Activated CD4-positive, alpha-beta T cell treated with anti-CD3 and anti-CD28 coated beads for 24 hours (primary cell): ENCODE data around the gene SAMHD1.

Experiments
- DNase-seq, 2 donors: peaks; one replicate each; pipeline ENCODE4 v3.0.0-alpha.2; 2020; ENCODE audit warnings: low read depth in 2 of 2

SAMHD1 gene

DNA sequence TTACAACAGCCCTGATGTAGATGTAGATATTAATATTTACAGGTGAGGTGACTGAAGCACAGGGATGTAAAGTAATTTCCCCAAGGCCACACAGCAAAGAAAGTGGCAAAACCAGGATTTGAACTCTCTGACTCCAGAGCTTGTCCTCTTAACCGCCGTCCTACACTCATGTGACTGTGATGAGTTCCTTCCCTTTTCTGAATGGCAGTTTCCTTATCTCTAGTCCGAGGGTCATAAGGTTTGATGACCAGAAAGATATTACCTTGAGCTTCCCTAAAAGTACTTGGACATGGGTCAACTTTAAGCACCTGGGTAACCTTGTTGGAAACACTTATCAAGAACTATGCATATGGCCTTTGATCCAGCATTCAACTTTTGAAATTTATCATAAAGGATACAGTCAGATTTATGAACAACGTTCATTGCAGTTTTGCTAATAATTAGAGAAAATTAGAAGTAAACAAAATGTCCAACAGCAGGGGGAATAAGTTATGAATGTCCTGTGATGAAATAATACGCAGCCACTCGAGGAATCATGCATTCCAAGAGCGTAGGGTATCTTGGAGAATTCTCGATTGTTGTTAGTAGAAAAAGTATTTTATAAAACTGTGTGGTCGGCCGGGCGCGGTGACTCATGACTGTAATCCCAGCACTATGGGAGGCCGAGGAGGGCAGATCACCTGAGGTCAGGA lies 77.9 kb downstream of the SAMHD1 start:
- DNase-seq: no peak

DNA sequence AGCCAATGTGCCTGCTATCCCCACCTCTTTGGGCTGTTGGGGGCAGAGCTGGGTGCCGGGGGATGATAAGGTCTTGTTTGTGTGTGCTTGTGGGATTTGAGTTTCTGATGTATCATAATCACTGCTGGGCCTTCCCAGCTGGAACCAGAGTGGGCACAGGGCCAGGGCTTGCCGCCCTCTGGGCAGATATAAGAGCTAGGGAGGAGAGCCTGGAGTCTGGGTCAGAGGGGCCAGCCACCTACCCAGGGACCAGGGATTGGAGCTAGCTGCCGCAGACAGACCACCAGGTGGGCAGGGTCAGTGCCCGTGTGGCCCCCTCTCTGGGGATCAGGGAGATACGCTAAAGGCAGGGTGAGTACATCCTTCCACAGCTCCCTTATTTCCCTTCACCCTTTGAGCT lies 78.7 kb downstream of the SAMHD1 start:
- no peak for DNase-seq

GRCh38 chr20:36871640-36872570 lies 79.6 kb downstream of the SAMHD1 start:
- no peak for DNase-seq

DNA sequence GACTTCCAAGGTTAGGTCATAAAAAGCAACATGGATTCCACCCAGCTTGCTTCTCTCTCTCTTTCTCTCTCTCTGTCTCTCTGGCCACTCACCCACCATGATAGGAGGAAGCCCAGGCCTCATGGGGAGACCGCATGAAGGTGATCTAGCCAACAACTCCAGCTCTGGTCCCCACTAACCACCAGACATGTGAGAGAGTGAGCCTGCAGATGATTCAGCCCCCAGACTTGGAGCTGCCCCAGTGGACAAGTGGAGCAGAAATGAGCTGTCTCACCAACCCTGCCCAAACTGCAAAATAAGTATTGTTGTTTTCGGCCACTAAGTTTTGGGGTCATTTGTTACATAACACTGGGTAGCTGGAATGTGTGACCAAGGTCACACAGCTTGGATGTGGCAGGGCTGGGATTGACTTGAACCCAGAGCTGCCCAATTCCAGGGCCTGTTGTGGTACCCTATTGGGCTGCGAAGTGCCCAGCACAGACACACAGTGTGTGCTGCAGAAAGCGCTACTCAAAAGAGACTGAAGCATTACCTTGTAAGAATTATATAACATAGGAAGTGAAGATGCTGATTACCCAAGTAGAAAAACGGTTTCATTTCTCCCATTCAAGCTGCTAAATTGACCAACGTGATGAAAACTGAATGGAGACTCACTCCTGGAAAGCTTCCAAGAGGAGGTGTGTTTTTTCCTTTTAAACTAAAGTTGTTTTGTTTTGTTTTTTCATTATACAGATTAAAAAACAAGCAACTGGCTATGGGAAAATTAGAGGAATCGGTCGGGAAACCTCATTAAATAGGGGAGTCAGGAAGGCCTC lies 84.6 kb downstream of the SAMHD1 start:
- no peak for DNase-seq

DNA sequence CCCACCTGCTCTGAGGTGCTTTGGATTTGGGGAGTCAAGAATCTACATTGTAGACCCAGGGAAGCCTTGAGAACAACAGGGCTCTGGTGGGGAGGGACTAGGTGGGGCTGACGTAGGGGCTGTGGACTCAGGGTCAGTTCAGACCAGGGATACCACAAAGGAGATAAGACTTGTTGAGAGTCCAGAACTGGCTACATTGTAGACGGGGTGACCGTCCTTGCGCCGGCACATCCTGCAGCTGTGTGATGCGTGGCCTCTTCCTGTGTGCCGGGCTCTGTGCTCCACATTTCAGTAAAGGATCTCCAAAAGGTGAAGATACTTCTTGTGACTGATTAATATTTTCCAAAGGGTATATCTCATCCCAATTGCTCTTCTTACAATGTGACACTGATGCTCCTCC lies 85.3 kb downstream of the SAMHD1 start:
- DNase-seq: no peak

DNA sequence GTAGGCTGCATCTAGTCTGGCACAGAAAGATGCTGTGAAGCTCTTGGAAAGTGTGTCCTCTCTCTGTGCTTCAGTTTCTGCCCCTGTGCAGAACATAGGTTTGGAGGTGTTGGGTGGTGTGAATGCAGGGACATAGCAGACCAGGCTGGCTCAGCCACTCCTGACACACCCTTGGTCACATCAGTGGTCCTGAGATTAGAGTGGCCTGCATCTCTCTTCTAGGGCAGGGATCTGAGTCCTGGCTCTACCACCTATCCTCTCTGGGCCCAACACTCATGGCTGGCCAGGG lies 85.7 kb downstream of the SAMHD1 start:
- no peak for DNase-seq

DNA sequence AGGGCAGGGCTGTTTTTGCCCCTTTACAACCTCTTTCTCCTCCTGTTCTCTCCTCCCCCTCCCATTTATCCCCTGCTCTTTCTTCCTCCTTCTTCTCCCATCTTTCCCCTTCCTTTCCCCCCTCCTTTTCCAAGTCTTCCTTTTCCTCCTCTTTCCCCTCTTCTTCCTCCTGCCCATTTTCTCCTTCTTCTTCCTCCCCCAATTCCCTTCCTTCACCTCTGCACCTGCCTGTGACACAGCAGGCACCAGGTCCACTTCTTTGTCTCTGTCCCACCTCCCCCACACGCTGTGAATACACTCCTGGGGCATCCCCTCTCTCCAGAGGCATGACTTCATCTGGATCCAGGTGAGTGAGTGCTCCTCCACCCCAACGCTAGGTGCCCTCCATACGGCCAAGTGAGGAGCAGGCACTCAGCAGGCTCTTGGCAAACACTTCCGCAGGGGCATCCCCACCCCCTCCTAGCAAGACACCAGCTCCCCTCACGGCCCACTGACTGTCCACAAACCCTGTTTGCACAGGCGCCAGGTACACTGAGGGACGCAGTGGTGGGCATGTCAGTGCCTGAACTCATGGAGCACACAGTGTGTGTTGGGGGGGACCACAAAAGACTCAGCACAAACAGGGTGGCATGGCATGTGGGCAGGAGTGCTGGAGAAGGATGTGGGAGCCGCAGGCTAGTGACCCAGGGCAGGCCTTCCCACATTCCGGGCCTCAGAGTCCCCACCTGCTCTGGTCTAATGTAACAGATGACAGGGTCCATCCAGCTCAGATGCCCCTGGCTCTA lies 86.2 kb downstream of the SAMHD1 start:
- DNase-seq: no peak

DNA sequence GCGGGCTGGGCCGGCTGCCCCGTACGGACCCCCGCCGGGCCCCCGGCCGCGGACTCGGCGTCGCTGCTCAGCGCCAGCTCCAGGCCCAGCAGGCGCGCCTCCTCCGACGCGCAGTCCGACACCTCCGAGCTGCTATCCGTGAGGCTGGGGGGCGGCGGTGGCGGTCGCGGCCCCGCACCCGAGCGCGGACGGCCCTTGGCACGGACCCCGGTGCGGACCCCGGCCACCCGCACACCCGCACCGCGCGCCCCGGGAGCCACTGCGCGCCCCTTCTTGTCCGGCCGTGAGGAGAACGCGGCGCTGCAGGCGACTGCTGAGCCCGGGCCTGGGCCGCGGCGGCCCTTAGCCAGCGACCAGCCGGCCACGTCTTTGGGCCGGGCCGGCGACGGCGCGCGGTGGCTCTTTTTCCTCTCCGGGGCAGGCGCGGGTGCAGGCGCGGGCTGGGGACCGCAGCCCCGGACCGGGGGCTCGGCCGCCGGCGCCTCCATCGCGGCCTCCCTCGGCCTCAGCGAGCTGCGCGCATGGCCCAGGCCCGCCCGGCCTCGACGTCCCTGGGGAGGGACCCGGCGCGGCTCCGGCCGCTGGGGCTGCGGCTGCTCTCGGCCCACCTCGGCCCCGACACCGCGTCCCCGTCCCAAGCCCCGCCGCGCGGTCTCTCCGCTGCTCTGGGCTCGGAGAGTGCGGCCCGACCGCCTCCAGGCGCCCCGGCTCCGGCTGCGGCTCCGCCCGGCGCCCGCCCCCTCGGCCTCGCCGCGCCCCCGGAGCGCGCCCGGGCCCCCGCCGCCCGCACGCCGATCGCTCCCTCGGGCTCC lies 88.4 kb downstream of the SAMHD1 start:
- no peak for DNase-seq

- DNase-seq: no peak
Observed at GRCh38 chr20:36861875-36862801, 89.4 kb downstream of the SAMHD1 start.

DNA sequence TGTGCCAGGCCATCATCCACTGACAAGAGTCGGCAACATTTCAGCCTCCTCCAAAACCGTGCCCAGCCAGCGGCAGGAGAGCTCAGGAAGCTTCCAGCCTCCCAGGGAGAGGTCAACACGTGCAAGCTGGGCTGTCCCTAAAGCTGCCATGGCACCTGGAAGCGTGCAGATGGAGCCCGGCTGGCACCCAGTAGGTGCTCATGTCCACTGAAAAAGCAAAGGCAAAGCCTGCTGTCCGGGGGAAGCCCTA lies 90.0 kb downstream of the SAMHD1 start:
- DNase-seq: no peak

DNA sequence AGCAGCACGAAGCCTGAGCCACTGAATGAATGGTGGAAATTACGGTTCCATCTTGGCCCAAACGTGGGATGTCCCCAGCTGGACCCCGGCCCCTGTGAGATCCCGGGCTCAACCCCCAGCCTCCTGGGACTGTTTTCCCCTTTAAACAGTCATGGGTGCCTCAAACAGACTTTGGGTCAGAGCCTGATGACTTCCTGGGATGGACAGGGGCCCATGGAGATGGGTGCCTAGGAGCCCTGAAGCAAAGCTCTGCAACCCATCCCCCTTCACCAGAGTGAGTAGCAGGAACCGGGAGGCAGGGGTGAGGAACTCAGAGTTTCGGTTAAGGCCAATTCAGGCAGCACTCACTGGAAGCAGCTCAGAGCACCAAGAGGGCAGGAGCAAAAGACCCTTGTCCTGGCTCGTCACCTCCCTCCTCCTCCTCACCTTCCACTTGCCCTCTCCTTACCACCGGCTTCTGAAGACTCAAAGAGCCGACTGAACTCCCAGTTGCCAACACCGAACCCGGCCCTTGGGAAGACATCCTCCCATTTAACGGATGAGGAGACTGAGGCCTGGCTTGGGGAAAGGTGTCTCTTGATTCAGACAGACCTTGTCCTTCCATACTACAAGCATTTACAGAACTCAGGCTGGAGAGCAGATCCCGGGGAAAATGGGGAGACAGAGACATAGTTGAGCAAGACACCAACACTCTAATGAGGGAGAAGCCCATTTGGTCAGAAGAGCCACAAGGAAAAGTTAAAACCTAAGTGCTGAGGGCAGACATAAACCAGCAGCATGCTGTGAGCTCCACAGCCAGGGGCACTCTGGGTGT lies 90.5 kb downstream of the SAMHD1 start:
- DNase-seq: no peak

- no peak for DNase-seq
Observed at GRCh38 chr20:36860339-36860738, 91.2 kb downstream of the SAMHD1 start.

DNA sequence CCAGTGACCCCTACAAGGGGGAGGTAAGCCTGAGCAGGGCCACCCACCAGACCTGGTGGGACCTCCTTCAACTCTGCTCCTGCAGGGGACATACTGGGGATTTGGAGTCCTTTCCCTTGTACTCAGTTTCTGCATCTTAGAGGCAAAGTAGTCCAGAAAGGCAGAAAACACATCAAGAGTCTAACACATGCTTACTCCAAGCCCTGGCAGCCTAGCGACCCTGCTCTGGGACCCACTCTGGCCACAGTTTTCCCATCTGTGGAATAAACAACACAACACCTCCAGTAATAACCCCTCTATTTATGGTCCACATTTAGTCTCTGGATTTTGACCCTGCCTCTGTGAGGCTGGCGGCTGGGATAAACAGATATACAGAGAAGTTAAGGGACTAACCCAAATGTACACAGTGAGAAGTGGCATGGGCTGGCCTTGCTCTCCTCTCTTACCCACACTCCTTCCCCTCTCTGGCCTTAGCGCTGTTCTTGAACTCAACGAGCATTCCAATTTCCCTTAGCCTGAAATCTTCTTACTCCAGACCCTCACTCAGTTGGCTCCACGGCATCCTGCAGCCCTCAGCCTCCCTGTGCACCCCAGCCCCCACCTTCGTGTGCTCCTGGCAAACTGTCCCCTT lies 91.7 kb downstream of the SAMHD1 start:
- no peak for DNase-seq

DNA sequence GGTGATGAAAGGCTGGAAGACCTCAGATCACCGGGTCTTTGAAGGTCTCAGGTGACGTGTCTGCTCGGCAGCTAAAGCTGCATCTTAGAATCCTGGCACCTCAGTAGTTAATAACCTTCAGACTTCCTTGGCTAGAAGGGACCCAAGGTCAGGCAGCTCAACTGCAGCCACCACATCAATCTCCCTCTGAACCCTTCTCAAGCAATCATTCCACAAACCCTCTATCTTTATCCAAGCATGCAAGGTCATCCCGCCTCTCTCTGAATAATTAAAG lies 92.3 kb downstream of the SAMHD1 start:
- DNase-seq: no peak

GRCh38 chr20:36856691-36857635 lies 94.5 kb downstream of the SAMHD1 start:
- DNase-seq: no peak

DNA sequence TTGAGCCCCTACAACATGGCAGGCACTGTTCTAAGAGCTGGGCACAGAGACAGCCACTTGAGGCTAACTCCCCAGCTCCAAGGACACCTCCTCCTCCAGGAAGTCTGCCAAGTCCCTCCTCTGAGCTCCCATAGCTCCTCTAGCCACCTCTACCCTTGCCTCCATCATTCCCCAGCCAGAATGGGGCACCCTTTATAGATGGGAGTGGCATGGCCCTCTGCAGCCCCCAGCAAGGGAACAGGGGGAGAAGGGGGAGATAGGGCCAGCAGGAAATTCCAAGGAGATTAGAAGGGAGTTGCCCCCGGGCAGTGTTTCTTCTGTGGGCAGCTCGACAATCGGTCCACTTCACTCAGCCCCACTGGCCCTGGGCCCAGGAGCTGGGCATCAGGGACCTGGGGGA lies 95.3 kb downstream of the SAMHD1 start:
- DNase-seq: no peak

- DNase-seq: no peak
Observed at GRCh38 chr20:36855241-36855657, 96.3 kb downstream of the SAMHD1 start.
